Gastroesophageal sphincter (tissue), 3 donors: ENCODE data around the gene MT1E.
A peak's percentile ranks its signal among the peaks of the same experiment; 100 is the strongest.

Source experiments
- CTCF ChIP-seq, 4 experiments: fragments of 200-600 bp in 2 of 4; fragments of 450-650 bp in 2 of 4; sonication (generic) in 1 of 4; IDR thresholded peaks; one replicate each; pipeline ENCODE4 v1.5.1; 2017 to 2019; ENCODE audit warnings: antibody characterized with exemption in 4 of 4, mild to moderate bottlenecking in 2 of 4, moderate library complexity in 2 of 4
- POLR2AphosphoS5 ChIP-seq: sonication (generic); formaldehyde crosslinking; IDR thresholded peaks from one replicate; pipeline ENCODE4 v1.6.1; 2017; ENCODE audit warnings: antibody characterized with exemption

DNA sequence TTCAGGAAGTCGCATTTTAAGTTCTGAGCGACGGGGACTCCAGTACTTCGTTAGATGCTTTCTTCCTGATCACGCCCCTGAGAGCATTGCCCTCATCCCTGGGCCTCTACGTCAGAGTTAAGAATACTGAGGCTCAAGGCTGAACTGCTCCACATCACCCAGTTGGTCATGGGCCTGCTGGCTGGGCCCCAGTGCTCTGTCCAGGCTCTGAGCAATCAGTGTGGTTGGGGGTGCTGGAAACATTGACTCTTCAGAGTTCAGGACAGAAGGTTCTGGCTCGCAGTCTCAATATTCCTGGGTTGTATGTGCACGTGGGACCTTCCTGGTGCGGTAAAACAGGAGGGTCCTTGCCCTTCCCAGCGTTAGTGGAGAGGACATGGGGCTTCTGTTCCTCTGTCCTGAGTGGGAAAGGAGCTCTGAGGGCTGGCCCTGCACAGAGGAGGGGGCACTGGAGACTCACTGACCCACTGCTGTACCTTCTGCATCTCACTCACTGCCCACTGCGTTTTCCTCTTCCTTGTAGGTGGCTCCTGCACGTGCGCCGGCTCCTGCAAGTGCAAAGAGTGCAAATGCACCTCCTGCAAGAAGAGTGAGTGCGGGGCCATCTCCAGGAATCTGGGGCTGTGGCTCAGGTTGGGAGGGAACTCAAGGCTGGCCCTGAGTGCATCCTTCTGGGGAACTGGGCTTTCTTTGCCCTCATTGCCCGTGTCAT is 518 bp downstream of the MT1E start:
- TF ChIP-seq CTCF (IDR thresholded peaks at IDR 0.05) (no peak), POLR2AphosphoS5 (peak; percentile 61)
